Panc1 (cell line): Measurements from ENCODE around the gene DRAXIN. TPM values are rescaled to one million over a fixed set of nuclear protein-coding genes. Genes with fewer than 3 reads are reported as not detected.
A peak's percentile ranks its signal among the peaks of the same experiment; 100 is the strongest.

Source experiments
- ATAC-seq: fragments of 200-7000 bp; cut with Tn5 transposase; 2 replicates; pipeline ENCODE4 v1.9.1; 2020; ENCODE audit warnings: mild to moderate bottlenecking, moderate library complexity
- BruUV-seq: library from RNA; stranded (reverse); fragments of 400-500 nt; replicated peaks from 2 replicates; lab custom pipeline; 2021; lab: Mats Ljungman, UMichigan
- CTCF ChIA-PET: fragments of 300-600 bp; sonication (Branson Sonifier 250); formaldehyde crosslinking; loops from one replicate; lab custom pipeline; 2022; ENCODE audit warnings: antibody characterized with exemption; lab: Charles Lee
- POLR2A ChIA-PET: fragments of 300-600 bp; sonication (Branson Sonifier 250); formaldehyde crosslinking; loops from one replicate; lab custom pipeline; 2022; ENCODE audit warnings: antibody characterized with exemption; lab: Charles Lee
- DNase-seq: peaks from one replicate; pipeline ENCODE4 v3.0.0-alpha.2; 2010; ENCODE audit warnings: low read depth, low spot score
- H3K27ac ChIP-seq: 2 replicates; pipeline ENCODE4 v1.5.1; 2011; ENCODE audit warnings: mild to moderate bottlenecking, low read length, inconsistent platforms
- H3K27me3 ChIP-seq: fragments of 200-500 bp; sonication (Bioruptor generic); 2 replicates; pipeline ENCODE4 v1.6.0; 2014; ENCODE audit warnings: low read length, inconsistent platforms; ENCODE audit not compliant: control insufficient read depth, insufficient read depth
- H3K36me3 ChIP-seq: fragments of 200-500 bp; sonication (Bioruptor generic); 2 replicates; pipeline ENCODE4 v1.5.1; 2014; ENCODE audit warnings: inconsistent platforms, mild to moderate bottlenecking, low read length, moderate library complexity; ENCODE audit not compliant: control insufficient read depth, insufficient read depth
- H3K4me1 ChIP-seq: 2 replicates; pipeline ENCODE4 v1.5.1; 2011; ENCODE audit warnings: inconsistent platforms, mild to moderate bottlenecking, low read length, moderate library complexity; ENCODE audit not compliant: control insufficient read depth, insufficient read depth
- H3K4me3 ChIP-seq, 2 experiments: 2 replicates each; pipeline ENCODE4 v1.5.1; 2011 to 2012; ENCODE audit warnings: low read depth in 2 of 2, low read length in 2 of 2, mild to moderate bottlenecking in 2 of 2, inconsistent platforms in 1 of 2, moderate library complexity in 1 of 2
- H3K9me3 ChIP-seq: fragments of 200-500 bp; sonication (Bioruptor generic); 2 replicates; pipeline ENCODE4 v1.5.1; 2014; ENCODE audit warnings: low read depth, mild to moderate bottlenecking, inconsistent platforms, low read length, moderate library complexity; ENCODE audit not compliant: control insufficient read depth, insufficient read depth
- POLR2AphosphoS5 ChIP-seq: IDR thresholded peaks from 2 replicates; pipeline ENCODE4 v1.6.1; 2012; ENCODE audit warnings: mild to moderate bottlenecking, low read depth, low read length, moderate library complexity
- SIN3A ChIP-seq: IDR thresholded peaks from 2 replicates; pipeline ENCODE4 v1.6.1; 2012; ENCODE audit warnings: low read depth, mild to moderate bottlenecking, low read length, moderate library complexity, borderline replicate concordance; ENCODE audit not compliant: insufficient read depth
- TCF7L2 ChIP-seq: IDR thresholded peaks from 2 replicates; pipeline ENCODE4 v1.6.1; 2011; ENCODE audit warnings: mild to moderate bottlenecking, low read depth, low read length, inconsistent platforms
- in situ Hi-C: cut with HindIII; loops from 2 replicates; pipeline ENCODE4 v1.10.0; 2016; ENCODE audit warnings: low sequenced_read_pairs, low pct_unique_long_range_greater_than_20kb
- intact Hi-C: fragments of 100-400 bp; cut with micrococcal nuclease; formaldehyde crosslinking; loops from one replicate; pipeline ENCODE4 v1.10.0; 2022; ENCODE audit not compliant: unreplicated experiment
- total RNA-seq: library from RNA; stranded (reverse); gene quantifications from one replicate; pipeline ENCODE4 v1.2.1, GENCODE V29; 2021; ENCODE audit not compliant: unreplicated experiment
- TF ChIP-seq, protein P1 (sequence below), 2 experiments: IDR thresholded peaks; 2 replicates each; pipeline ENCODE4 v1.6.1; 2011 to 2012; ENCODE audit warnings: low read depth in 2 of 2, control low read depth in 1 of 2, low read length in 1 of 2, mild to moderate bottlenecking in 1 of 2, moderate library complexity in 1 of 2; ENCODE audit not compliant: insufficient read depth in 1 of 2
- TF ChIP-seq, protein P2 (sequence below): fragments of 450-650 bp; IDR thresholded peaks from 2 replicates; pipeline ENCODE4 v1.5.1; 2017; ENCODE audit warnings: mild to moderate bottlenecking

Gene DRAXIN
- total RNA-seq, 1 experiment from 2014 or later: 0.13 TPM

DNA sequence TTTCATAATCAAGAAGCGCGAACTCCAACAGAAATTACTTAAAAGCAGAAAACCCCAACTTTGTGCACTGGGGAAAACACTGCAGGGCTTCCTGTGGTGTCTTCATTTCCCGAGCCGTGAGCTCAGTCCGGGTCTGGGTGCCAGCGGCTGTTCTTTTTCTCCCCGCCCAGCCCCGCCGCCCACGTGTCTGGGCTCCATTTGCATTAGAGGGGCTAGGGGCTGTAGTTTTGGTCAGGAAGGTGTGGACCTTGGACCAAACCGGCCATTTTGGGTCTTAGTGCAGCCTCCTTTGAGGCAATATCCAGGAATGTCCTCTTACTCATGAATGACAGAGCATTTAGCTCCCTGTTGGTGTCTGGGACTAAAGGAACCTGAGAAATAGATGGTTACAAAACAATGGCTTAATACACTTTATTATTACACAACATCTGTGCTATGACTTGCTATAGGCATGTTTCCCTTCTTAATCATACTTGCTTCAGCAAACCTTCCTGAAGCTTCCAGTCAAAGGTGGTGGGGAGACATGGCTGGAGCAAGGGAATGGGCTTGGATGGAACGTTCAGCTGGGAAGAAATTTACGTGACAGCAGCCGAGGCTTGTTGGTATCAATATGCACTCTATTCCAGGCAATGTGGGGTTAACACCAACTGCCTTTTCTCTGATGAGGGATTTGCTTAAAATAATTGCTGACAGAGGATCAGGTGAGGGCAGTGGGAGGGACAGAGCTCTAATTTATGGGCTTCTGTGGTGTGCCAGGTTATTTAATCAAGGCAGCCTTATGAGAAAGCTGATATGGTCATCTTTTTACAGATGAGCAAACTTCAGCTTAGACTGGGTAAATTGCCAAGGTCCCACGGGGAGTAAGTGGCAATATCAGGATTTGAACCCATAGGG, 45.5 kb downstream of the DRAXIN start:
- H3K4me3 ChIP-seq: peak overlapping the region; percentile 84 to 89
- CTCF ChIA-PET: interaction anchor here (0.5 kb wide), 1 partner anchor 20 kb away, joined by 3 read pairs; no protein-coding TSS in a partner anchor
- no peaks in the 10 kb centered on the region for H3K27me3 ChIP-seq
- BruUV-seq: no TSS peak
- POLR2A ChIA-PET: interaction anchor here (0.5 to 0.6 kb wide), 2 partner anchors 70 to 96 kb away, joined by 3 to 4 read pairs; no protein-coding TSS in a partner anchor
- H3K27ac ChIP-seq: peak overlapping the region; percentile 87
- H3K36me3 ChIP-seq: no peaks in the 10 kb centered on the region; the same call in 1 of the 2 replicates
- H3K4me1 ChIP-seq: peaks cover 12% of the 10 kb centered on the region
- TF ChIP-seq SIN3A (no peak), TCF7L2 (no peak), POLR2AphosphoS5 (no peak)
- TF ChIP-seq, protein P1, sequence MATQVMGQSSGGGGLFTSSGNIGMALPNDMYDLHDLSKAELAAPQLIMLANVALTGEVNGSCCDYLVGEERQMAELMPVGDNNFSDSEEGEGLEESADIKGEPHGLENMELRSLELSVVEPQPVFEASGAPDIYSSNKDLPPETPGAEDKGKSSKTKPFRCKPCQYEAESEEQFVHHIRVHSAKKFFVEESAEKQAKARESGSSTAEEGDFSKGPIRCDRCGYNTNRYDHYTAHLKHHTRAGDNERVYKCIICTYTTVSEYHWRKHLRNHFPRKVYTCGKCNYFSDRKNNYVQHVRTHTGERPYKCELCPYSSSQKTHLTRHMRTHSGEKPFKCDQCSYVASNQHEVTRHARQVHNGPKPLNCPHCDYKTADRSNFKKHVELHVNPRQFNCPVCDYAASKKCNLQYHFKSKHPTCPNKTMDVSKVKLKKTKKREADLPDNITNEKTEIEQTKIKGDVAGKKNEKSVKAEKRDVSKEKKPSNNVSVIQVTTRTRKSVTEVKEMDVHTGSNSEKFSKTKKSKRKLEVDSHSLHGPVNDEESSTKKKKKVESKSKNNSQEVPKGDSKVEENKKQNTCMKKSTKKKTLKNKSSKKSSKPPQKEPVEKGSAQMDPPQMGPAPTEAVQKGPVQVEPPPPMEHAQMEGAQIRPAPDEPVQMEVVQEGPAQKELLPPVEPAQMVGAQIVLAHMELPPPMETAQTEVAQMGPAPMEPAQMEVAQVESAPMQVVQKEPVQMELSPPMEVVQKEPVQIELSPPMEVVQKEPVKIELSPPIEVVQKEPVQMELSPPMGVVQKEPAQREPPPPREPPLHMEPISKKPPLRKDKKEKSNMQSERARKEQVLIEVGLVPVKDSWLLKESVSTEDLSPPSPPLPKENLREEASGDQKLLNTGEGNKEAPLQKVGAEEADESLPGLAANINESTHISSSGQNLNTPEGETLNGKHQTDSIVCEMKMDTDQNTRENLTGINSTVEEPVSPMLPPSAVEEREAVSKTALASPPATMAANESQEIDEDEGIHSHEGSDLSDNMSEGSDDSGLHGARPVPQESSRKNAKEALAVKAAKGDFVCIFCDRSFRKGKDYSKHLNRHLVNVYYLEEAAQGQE (IDR thresholded peaks at IDR 0.05; ENCODE audit: insufficient read depth in 1 of 2, low read depth in 2 of 2, low read length in 1 of 2): no peak
- TF ChIP-seq, protein P2, sequence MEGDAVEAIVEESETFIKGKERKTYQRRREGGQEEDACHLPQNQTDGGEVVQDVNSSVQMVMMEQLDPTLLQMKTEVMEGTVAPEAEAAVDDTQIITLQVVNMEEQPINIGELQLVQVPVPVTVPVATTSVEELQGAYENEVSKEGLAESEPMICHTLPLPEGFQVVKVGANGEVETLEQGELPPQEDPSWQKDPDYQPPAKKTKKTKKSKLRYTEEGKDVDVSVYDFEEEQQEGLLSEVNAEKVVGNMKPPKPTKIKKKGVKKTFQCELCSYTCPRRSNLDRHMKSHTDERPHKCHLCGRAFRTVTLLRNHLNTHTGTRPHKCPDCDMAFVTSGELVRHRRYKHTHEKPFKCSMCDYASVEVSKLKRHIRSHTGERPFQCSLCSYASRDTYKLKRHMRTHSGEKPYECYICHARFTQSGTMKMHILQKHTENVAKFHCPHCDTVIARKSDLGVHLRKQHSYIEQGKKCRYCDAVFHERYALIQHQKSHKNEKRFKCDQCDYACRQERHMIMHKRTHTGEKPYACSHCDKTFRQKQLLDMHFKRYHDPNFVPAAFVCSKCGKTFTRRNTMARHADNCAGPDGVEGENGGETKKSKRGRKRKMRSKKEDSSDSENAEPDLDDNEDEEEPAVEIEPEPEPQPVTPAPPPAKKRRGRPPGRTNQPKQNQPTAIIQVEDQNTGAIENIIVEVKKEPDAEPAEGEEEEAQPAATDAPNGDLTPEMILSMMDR: no peak
- DNase-seq (no peak), ATAC-seq (no peak)
- intact Hi-C loops (no loop called here), in situ Hi-C loops (no loop called here)
- H3K9me3 ChIP-seq: no peaks in the 10 kb centered on the region

DNA sequence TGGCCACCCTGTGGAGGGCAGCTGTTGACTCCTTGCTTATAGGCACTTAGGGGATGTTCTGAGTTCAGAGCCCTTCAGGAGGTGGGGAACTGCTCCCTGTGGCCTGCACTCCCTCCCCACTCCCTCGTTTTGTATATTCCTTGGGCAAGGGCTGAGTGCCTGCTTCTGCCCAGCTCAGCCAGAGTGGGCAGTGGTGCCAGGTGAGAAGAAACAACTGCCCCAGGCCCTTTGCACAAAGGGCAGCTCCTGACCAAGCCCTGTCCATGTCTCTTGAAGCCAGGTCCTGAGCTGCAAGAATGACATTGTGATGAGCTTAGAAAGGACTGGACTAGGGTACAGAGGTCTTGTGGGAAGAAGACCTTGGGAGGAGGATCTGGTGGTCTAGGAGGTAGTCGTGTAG, 46.6 kb downstream of the DRAXIN start:
- DNase-seq: no peak

More for the DNA sequence above, 46.6 kb downstream of the DRAXIN start:
- H3K36me3 ChIP-seq: no peaks in the 10 kb centered on the region; the same call in 1 of the 2 replicates
- CTCF ChIA-PET: no interaction called here
- TF ChIP-seq, protein P1 (IDR thresholded peaks at IDR 0.05; ENCODE audit: insufficient read depth in 1 of 2, low read depth in 2 of 2, low read length in 1 of 2): no peak
- TF ChIP-seq SIN3A: no peak
- in situ Hi-C loops: no loop called here
- POLR2A ChIA-PET: no interaction called here
- ATAC-seq: no peak
- H3K4me3 ChIP-seq: no peak overlapping the region
- intact Hi-C loops: no loop called here
- no peaks in the 10 kb centered on the region for H3K9me3 ChIP-seq
- no peak overlapping the region for H3K27ac ChIP-seq
- no TSS peak for BruUV-seq
- H3K27me3 ChIP-seq: no peaks in the 10 kb centered on the region
- peaks cover 12% of the 10 kb centered on the region for H3K4me1 ChIP-seq
